ENCODE results near the gene C8G. TPM values are rescaled to one million over a fixed set of nuclear protein-coding genes. Genes with fewer than 3 reads are reported as not detected.

Gene C8G
- total and polyA plus RNA-seq, 8 donors = 2.3 to 5.5 TPM; not detected in 6

DNA sequence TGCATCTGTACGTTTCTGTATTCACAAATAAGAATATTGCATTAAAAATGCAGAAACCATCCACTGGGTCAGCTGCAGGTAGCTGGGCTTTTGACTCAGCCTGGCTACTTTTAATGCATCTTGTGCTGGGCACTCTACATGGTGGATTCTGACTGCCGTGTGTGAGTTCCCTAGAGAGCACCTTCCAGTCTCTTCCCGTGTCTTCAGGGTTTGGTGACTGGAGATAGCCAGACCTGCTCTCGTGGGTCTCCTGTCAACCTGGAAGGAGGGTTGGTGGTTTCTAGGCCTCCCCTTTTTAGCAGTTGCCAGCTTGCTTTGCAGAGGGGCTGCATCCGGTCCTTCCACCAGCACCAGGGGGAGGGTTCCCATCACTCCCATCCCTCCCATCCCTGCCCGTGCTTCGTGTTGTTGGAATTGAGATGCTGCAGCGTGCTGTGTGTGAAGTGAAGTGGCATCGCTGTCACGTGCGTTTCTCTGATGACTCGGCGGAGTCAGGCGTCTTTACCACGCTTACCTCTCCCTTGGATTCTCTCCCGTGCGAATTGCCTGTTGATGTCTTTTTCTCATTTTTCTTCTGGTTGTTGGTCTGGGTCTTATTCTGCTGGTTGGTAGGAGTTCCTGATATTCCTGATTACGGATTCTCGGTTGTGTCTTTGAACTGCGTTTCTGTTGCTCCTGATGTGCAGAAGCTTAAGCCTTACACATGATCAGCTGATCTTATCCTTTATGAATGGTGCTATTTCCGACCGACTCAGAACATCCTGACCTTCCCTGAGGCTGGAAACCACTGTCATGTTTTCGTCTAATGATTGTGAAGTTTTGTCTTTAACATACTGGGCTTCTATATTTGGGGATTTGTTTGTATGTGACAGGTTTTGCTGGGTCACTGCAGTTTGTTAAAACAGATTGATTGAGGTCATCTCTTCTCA, 17.4 kb upstream of the C8G start:
- intact Hi-C loops (cut with DNase I; ENCODE audit: low total_unique reads) = no loop called here

DNA sequence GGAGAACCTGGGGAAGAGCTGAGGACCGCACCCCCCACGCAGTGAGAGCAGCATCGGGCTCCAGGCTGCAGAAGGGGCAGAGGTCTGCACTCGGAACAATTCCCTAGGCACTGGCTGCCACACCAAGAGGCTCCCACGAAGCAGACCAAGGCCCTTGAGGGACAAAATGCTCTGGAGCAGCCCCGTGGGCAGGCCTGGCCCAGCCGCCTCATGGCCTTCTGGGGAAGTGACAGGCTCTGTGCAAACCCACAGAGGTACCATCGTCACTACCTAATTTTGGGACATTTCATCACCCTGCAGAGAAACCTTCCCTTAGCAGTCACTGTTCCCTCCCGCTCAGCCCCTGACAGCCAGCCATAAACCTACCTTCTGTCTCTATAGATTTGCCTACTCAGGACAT, 16.5 kb upstream of the C8G start:
- intact Hi-C loops (cut with DNase I; ENCODE audit: low total_unique reads) = no loop called here
- no peak for DNase-seq
- Histone ChIP-seq H3K4me1 (no peaks in the 10 kb centered on the region), H3K27me3 (no peaks in the 10 kb centered on the region), H3K4me3 (no peak overlapping the region), H3K27ac (no peak overlapping the region), H3K9me3 (no peaks in the 10 kb centered on the region), H3K36me3 (peaks cover 4 to 51% (median 49%) of the 10 kb centered on the region in 4 donors)
- WGBS, 5 donors = 76 to 84% (median 80%) methylated on average over 8 to 9 of the region's 9 CpGs
- TF ChIP-seq EP300 (IDR thresholded peaks at IDR 0.05) (no peak), POLR2A (IDR thresholded peaks at IDR 0.05) (no peak), POLR2AphosphoS5 (IDR thresholded peaks at IDR 0.05) (no peak)
- TF ChIP-seq, protein P1, sequence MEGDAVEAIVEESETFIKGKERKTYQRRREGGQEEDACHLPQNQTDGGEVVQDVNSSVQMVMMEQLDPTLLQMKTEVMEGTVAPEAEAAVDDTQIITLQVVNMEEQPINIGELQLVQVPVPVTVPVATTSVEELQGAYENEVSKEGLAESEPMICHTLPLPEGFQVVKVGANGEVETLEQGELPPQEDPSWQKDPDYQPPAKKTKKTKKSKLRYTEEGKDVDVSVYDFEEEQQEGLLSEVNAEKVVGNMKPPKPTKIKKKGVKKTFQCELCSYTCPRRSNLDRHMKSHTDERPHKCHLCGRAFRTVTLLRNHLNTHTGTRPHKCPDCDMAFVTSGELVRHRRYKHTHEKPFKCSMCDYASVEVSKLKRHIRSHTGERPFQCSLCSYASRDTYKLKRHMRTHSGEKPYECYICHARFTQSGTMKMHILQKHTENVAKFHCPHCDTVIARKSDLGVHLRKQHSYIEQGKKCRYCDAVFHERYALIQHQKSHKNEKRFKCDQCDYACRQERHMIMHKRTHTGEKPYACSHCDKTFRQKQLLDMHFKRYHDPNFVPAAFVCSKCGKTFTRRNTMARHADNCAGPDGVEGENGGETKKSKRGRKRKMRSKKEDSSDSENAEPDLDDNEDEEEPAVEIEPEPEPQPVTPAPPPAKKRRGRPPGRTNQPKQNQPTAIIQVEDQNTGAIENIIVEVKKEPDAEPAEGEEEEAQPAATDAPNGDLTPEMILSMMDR (IDR thresholded peaks at IDR 0.05) = no peak

More for the DNA sequence above, 17.4 kb upstream of the C8G start:
- H3K27ac ChIP-seq = no peak overlapping the region
- WGBS, 5 donors = 78 to 88% (median 84%) methylated on average over 22 to 23 of the region's 23 CpGs
- no peaks in the 10 kb centered on the region for H3K4me1 ChIP-seq
- DNase-seq = no peak
- TF ChIP-seq, protein P1 (IDR thresholded peaks at IDR 0.05) = no peak
- TF ChIP-seq EP300 (IDR thresholded peaks at IDR 0.05) = no peak
- TF ChIP-seq POLR2AphosphoS5 (IDR thresholded peaks at IDR 0.05) = no peak
- no peak for TF ChIP-seq POLR2A (IDR thresholded peaks at IDR 0.05)
- no peaks in the 10 kb centered on the region for H3K9me3 ChIP-seq
- H3K4me3 ChIP-seq = no peak overlapping the region
- H3K27me3 ChIP-seq = no peaks in the 10 kb centered on the region
- H3K36me3 ChIP-seq = peaks cover 4 to 59% (median 54%) of the 10 kb centered on the region in 4 donors

DNA sequence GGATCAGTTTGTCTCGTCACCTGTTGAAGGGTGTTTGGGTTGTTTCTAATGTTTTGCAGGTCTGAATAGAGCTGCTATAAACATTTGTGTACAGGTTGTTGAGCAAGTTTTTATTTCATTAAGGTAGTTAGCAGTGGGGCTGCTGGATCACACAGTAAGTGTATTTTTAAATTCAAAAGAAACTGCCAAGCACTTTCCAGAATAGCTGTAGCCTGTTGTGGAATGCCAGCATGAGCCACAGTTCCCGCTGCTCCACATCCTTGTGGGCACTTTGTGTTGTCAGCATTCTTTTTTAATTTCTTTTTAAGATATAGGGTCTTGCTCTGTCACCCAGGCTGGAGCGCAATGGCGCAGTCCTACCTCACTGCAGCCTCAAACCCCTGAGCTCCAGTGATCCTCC, 15.0 kb upstream of the C8G start:
- peaks cover 0 to 38% (median 35%) of the 10 kb centered on the region in 4 donors for H3K36me3 ChIP-seq
- H3K4me1 ChIP-seq = no peaks in the 10 kb centered on the region
- H3K27ac ChIP-seq = no peak overlapping the region
- TF ChIP-seq EP300 (IDR thresholded peaks at IDR 0.05) = no peak
- no peak for TF ChIP-seq POLR2AphosphoS5 (IDR thresholded peaks at IDR 0.05)
- TF ChIP-seq POLR2A (IDR thresholded peaks at IDR 0.05) = no peak
- TF ChIP-seq, protein P1 (IDR thresholded peaks at IDR 0.05) = no peak
- intact Hi-C loops (cut with DNase I; ENCODE audit: low total_unique reads) = no loop called here
- no peak overlapping the region for H3K4me3 ChIP-seq
- H3K9me3 ChIP-seq = no peaks in the 10 kb centered on the region
- no peak for DNase-seq
- H3K27me3 ChIP-seq = no peaks in the 10 kb centered on the region
- 96 to 98% (median 97%) methylated on average over 4 of the region's 4 CpGs for WGBS, 5 donors

DNA sequence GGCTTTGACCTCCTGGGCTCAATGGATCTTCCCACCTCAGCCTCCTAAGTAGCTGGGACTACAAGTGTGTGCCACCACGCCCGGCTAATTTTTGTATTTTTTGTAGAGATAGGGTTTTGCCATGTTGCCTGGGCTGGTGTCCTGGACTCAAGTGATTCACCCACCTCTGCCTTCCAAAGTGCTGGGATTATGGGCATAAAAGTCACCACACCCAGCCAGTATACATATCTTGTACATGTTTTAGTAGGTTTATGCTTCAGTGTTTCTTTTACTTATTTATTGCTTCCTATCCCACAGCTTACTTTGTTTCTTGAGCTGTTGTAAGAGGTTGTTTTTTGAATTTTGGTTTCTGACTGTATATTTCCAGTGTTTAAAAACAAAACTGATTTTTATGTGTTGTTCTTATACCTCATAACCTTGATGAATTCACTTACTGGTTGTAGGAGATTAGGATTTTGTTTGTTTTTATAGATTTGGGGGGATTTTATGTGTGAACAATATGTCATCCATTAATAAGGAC, 13.4 kb upstream of the C8G start:
- intact Hi-C loops (cut with DNase I; ENCODE audit: low total_unique reads) = no loop called here

More for the DNA sequence above, 13.4 kb upstream of the C8G start:
- Histone ChIP-seq H3K4me3 (no peak overlapping the region), H3K27me3 (no peaks in the 10 kb centered on the region), H3K36me3 (peaks cover 0 to 21% (median 19%) of the 10 kb centered on the region in 4 donors), H3K4me1 (no peaks in the 10 kb centered on the region), H3K9me3 (no peaks in the 10 kb centered on the region), H3K27ac (no peak overlapping the region)
- WGBS, 5 donors = 92 to 100% (median 95%) methylated on average over 2 of the region's 2 CpGs
- no peak for DNase-seq
- TF ChIP-seq POLR2AphosphoS5 (IDR thresholded peaks at IDR 0.05) (no peak), POLR2A (IDR thresholded peaks at IDR 0.05) (no peak), EP300 (IDR thresholded peaks at IDR 0.05) (no peak)
- TF ChIP-seq, protein P1 (IDR thresholded peaks at IDR 0.05) = no peak
